Erythroblast (primary cell): ENCODE measurements around the gene CBL.

Experiments
- DNase-seq, 2 experiments: peaks; one replicate each; lab custom pipeline; 2025; lab: John Stamatoyannopoulos, UW
- GATA1 ChIP-seq: IDR thresholded peaks from 2 replicates; pipeline ENCODE4 v1.6.1; 2011; ENCODE audit warnings: low read depth, mild to moderate bottlenecking, control low read depth, low read length, moderate library complexity
- POLR2A ChIP-seq: IDR thresholded peaks from 2 replicates; pipeline ENCODE4 v1.6.1; 2011; ENCODE audit warnings: mild to moderate bottlenecking, low read length

The CBL gene

GRCh38 chr11:119290894-119291497 lies 84.9 kb downstream of the CBL start:
- no peak for TF ChIP-seq GATA1
- no peak for TF ChIP-seq POLR2A
- DNase-seq, result no peak

GRCh38 chr11:119293461-119293860 lies 87.3 kb downstream of the CBL start:
- DNase-seq, result no peak
- no peak for TF ChIP-seq POLR2A
- TF ChIP-seq GATA1, result no peak

GRCh38 chr11:119295178-119295577 lies 89.0 kb downstream of the CBL start:
- DNase-seq, result no peak
- TF ChIP-seq GATA1, result no peak
- no peak for TF ChIP-seq POLR2A

- TF ChIP-seq GATA1 (no peak), POLR2A (no peak)
- no peak for DNase-seq
Measured at GRCh38 chr11:119297938-119298337, 91.8 kb downstream of the CBL start.

GRCh38 chr11:119298726-119299125 lies 92.6 kb downstream of the CBL start:
- DNase-seq, result no peak
- no peak for TF ChIP-seq GATA1
- TF ChIP-seq POLR2A, result no peak

- DNase-seq, result no peak
- TF ChIP-seq POLR2A (no peak), GATA1 (no peak)
Measured at GRCh38 chr11:119299416-119299815, 93.3 kb downstream of the CBL start.

- DNase-seq, result no peak
- TF ChIP-seq GATA1 (no peak), POLR2A (no peak)
Measured at GRCh38 chr11:119300198-119300964, 94.2 kb downstream of the CBL start.

- TF ChIP-seq POLR2A, result no peak
- TF ChIP-seq GATA1, result no peak
- no peak for DNase-seq
Measured at GRCh38 chr11:119303227-119303718, 97.1 kb downstream of the CBL start.

- TF ChIP-seq POLR2A (no peak), GATA1 (no peak)
- no peak for DNase-seq
Measured at GRCh38 chr11:119305556-119306372, 99.6 kb downstream of the CBL start.

GRCh38 chr11:119306373-119306890 lies 100.3 kb downstream of the CBL start:
- DNase-seq, result no peak
- no peak for TF ChIP-seq POLR2A
- no peak for TF ChIP-seq GATA1

- no peak for TF ChIP-seq POLR2A
- DNase-seq, result no peak
Measured at GRCh38 chr11:119307219-119307618, 101.1 kb downstream of the CBL start.

- TF ChIP-seq GATA1 (no peak), POLR2A (no peak)
Measured at GRCh38 chr11:119307974-119308373, 101.8 kb downstream of the CBL start.

GRCh38 chr11:119309411-119309810 lies 103.3 kb downstream of the CBL start:
- TF ChIP-seq POLR2A (no peak), GATA1 (no peak)
- no peak for DNase-seq

More at GRCh38 chr11:119307974-119308373, 101.8 kb downstream of the CBL start:
- DNase-seq, result no peak

- TF ChIP-seq GATA1 (no peak), POLR2A (no peak)
- no peak for DNase-seq
Measured at GRCh38 chr11:119309953-119310681, 104.0 kb downstream of the CBL start.
